Astrocyte of the spinal cord (primary cell): ENCODE data around the gene PXN.
A peak's percentile ranks its signal among the peaks of the same experiment; 100 is the strongest.
"Not testable (repeated sequence)": the region's sequence is repeated elsewhere in the genome, so short reads cannot be mapped to it uniquely, and the experiment has no call there.

Experiments
- DNase-seq: peaks from one replicate; pipeline ENCODE4 v3.0.0; 2011; ENCODE audit warnings: low read depth, low spot score
- H3K4me3 ChIP-seq: 2 replicates; pipeline ENCODE4 v1.5.1; 2011; ENCODE audit warnings: low read depth, mild to moderate bottlenecking, low read length, moderate library complexity
- CTCF ChIP-seq: IDR thresholded peaks from 2 replicates; pipeline ENCODE4 v1.5.1; 2012; ENCODE audit warnings: low read depth, mild to moderate bottlenecking, low read length, inconsistent platforms
- in situ Hi-C: cut with HindIII; loops from 2 replicates; pipeline ENCODE4 v1.10.0; 2017; ENCODE audit warnings: low sequenced_read_pairs

Gene PXN

DNA sequence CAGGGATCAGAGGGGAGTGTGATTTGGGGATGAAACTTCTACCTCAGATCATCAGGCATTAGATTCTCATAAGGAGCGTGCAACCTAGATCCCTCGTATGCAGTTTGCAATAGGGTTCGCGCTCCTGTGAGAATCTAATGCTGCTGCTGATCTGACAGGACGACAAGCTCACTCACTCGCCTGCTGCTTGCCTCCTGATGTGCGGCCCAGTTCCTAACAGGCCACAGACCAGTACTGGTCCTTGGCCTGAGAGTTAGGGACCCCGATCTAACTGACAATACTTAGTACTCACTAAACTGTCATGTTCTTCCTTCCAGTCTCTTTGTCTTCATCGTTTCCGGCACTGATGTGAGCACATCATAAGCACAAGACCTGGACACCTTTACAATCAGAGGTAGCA, 59.3 kb downstream of the PXN start:
- in situ Hi-C loops, result no loop called here
- no peak for DNase-seq
- no peak for TF ChIP-seq CTCF
- H3K4me3 ChIP-seq, result no peak overlapping the region

DNA sequence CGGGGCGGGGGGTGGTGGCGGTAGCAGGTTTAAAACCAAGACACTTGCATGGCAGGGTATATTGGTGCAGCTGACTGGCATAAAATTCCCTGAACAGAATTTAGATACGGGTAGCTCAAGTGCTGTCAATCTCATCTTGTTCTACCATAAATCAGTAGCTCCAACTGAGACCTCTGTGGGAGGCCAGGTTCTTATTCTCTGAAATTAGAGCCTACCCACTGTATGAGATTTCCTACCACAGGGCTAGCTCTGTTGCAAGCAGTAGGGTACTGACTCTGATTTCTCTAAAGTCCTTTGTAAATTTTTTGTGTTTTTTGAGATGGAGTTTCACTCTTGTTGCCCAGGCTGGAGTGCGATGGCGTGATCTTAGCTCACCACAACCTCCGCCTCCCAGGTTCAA, 61.4 kb downstream of the PXN start:
- no peak for DNase-seq
- TF ChIP-seq CTCF, result no peak
- in situ Hi-C loops, result no loop called here
- no peak overlapping the region for H3K4me3 ChIP-seq

- no peak for TF ChIP-seq CTCF
- DNase-seq, result no peak
- peak overlapping the region; percentile 99 for H3K4me3 ChIP-seq
- in situ Hi-C loops, result no loop called here
Observed at GRCh38 chr12:120200364-120200800, 65.1 kb downstream of the PXN start.

DNA sequence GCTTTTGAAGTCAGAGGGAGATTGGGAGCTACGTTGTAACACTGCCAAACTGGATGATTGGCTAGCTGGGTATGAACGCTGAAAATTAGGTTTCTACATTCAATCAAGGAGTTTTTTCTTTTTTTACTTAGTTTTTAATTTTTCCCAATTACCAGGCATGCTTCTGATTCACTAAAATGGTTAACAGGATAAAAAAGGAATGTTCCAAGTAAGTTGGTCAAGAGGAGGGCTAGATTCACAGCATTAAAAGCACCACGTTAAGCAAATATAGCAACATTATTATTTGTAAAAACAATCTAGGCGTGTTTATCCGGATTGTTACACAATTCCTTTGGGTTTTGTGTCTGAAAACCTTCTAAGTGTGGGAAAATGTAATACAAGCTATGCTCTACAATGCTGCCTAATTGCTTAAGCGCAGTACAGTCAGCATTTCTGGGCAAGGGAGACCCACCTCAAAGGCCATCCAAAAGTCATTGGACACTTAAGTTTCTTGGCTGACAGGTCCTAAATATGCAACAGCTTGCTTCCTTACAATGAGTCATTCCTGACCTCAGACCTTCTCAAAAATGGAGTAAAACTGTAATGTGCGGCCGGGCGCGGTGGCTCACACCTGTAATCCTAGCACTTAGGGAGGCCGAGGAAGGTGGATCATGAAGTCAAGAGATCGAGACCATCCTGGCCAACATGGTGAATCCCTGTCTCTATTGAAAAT, 65.8 kb downstream of the PXN start:
- no peak for TF ChIP-seq CTCF
- DNase-seq, result peak; percentile 76
- in situ Hi-C loops, result no loop called here
- H3K4me3 ChIP-seq, result peak overlapping the region; percentile 99

DNA sequence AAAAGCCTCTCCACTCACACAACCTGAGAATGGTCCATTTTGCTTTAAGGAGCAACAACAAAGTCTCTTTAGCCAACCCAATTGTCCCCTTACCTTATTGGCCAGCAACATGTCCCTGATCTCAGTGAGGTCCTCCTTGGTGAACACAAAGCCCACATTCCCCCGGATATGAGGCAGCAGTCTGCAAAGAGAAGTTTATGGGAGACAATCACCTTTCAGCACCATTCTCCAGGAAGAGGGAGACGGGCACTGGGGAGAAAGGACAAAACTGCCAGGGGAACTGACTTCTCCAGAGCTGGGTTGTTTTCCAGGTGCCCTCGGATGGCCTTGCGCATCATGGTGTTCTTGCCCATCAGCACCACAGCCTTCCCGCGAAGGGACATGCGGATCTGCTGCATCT, 66.5 kb downstream of the PXN start:
- DNase-seq, result no peak
- peak overlapping the region; percentile 99 for H3K4me3 ChIP-seq
- in situ Hi-C loops, result no loop called here
- no peak for TF ChIP-seq CTCF

GRCh38 chr12:120197542-120197887, 68.0 kb downstream of the PXN start:
- TF ChIP-seq CTCF, result no peak
- in situ Hi-C loops, result no loop called here
- no peak overlapping the region for H3K4me3 ChIP-seq
- DNase-seq, result no peak

DNA sequence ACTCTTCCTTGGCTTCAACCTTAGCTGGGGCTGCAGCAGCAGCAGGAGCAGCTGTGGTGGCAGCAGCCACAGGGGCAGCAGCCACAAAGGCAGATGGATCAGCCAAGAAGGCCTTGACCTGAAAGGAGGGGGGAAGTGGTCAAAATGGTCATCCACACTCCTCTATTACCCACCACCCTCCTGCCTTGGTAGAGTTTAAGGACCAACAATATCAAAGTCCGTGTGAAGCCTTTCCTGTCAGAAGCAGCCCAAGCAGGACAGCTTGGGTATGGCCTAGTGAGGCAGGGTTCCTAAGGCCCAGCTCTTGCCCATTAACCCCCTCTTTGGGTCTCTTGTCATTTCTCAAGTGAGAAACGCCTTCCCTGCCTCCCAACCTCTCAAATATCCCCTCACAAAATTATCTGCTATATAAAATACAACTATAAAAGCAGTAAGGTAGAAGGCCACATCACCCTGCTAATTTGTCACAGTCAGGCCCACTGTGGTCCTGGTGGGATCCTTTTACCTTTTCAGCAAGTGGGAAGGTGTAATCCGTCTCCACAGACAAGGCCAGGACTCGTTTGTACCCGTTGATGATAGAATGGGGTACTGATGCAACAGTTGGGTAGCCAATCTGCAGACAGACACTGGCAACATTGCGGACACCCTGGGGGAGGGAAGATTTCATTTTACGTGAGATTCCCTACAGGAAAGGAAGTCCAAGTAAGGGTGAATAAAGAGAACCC, 68.6 kb downstream of the PXN start:
- H3K4me3 ChIP-seq, in situ Hi-C loops, DNase-seq: not testable (repeated sequence)
